ENCODE results near the gene GABRG2.

GABRG2 gene

DNA sequence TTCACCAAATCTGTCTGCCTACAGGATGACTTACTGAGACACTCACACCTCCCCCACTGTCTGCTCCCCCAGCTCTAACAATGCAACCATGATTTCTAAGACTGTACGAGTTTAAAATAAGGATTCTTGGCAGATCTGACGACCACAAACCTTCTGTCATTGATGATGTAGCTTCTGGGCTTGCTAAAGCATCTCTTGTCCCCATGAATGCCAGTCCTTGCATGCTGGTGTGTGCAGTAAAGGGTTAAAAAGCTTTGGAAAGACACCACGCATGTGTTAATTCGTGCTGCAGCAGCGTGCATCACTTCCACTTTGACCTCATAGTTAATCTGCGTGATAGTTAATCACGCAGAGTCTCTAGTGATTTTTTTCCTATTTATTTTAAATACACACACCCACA lies 411 bp upstream of the GABRG2 start:
- H3K4me3 ChIP-seq (ENCODE audit: low read depth, low read length) = no peak overlapping the region
- no peak for DNase-seq (ENCODE audit: low read depth)
- TF ChIP-seq, protein P1, sequence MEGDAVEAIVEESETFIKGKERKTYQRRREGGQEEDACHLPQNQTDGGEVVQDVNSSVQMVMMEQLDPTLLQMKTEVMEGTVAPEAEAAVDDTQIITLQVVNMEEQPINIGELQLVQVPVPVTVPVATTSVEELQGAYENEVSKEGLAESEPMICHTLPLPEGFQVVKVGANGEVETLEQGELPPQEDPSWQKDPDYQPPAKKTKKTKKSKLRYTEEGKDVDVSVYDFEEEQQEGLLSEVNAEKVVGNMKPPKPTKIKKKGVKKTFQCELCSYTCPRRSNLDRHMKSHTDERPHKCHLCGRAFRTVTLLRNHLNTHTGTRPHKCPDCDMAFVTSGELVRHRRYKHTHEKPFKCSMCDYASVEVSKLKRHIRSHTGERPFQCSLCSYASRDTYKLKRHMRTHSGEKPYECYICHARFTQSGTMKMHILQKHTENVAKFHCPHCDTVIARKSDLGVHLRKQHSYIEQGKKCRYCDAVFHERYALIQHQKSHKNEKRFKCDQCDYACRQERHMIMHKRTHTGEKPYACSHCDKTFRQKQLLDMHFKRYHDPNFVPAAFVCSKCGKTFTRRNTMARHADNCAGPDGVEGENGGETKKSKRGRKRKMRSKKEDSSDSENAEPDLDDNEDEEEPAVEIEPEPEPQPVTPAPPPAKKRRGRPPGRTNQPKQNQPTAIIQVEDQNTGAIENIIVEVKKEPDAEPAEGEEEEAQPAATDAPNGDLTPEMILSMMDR (IDR thresholded peaks at IDR 0.05; ENCODE audit: low read depth, low read length, missing control alignments) = no peak

DNA sequence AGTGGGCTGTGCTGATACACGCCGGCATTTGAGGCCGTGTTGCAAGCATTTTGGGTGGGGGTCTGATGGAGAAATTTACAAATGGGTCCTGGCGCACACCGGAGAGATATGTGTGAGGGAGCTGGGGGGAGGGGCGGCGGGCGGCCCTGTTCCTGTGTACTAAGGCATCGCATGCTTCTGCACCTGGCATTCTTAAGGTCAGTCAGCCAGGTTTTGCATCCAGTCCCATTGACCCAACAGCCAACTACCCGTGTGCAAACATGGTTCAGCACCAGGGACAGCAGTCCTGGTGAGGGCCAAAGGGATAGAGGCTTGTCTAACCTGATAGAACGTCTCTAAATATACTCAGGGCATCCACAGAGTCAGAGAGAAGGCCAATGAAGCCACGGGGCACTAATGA lies 839 bp downstream of the GABRG2 start:
- DNase-seq (ENCODE audit: low read depth) = no peak
- TF ChIP-seq, protein P1 (IDR thresholded peaks at IDR 0.05; ENCODE audit: low read depth, low read length, missing control alignments) = no peak
- H3K4me3 ChIP-seq (ENCODE audit: low read depth, low read length) = no peak overlapping the region

DNA sequence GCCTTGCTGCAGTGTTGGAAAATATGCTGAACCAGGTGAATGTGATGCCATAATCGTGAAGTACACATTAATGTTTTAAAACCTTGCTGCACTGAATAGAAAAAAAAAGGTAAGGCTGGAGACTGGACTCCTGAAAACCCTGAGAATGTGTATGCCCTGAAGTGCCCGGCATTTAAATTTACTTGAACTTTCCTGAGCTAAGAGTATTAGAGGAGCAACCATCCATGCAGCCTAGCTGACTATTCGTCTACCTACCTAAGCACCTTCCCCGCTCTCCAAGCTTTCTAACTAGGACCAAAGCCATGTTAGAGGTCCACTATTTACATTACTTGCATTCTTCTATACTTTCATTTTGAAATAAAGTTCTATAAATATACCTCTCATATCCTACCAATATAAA lies 1.4 kb downstream of the GABRG2 start:
- no peak overlapping the region for H3K4me3 ChIP-seq (ENCODE audit: low read depth, low read length)
- TF ChIP-seq, protein P1 (IDR thresholded peaks at IDR 0.05; ENCODE audit: low read depth, low read length, missing control alignments) = no peak

DNA sequence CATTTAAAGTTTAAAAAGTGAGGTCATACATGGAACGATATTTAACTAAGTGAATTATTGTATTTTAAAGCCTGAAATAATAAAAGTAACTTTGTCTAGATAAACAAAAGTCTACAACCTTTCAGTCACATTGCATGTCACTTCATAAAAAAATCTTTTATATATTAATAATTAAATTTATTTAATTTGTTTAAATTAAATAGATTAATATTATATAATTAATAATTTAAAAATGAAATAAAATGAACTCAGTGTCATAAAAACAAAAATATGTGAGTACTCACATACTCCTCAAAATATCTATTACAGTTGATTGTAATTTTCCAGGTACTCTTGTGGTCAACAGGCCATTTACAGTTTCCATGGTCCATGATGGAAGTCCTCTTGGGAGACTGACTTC lies 11.2 kb downstream of the GABRG2 start:
- H3K4me3 ChIP-seq (ENCODE audit: low read depth, low read length) = no peak overlapping the region
- DNase-seq (ENCODE audit: low read depth) = no peak
- TF ChIP-seq, protein P1 (IDR thresholded peaks at IDR 0.05; ENCODE audit: low read depth, low read length, missing control alignments) = no peak

More for the DNA sequence above, 1.4 kb downstream of the GABRG2 start:
- DNase-seq (ENCODE audit: low read depth) = no peak

DNA sequence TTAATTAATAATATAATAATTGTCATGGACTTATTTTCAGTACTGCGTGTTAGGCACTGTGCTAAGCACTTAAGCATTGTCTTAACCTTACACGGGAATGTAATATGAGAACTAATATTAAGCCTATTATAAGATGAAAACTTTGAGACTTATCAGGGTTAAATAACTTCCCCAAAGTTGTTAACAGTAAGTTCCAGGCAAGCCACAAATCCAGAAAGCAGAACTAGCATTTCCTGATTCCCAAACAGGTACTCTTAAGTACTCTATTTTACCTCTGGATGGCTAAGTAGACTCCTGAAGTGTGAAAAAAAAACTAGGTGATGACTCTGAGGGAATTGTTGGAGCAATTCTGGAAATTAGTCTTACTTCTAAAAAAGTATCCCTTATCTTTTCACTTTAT lies 23.8 kb downstream of the GABRG2 start:
- DNase-seq (ENCODE audit: low read depth) = no peak
- no peak overlapping the region for H3K4me3 ChIP-seq (ENCODE audit: low read depth, low read length)
- TF ChIP-seq, protein P1 (IDR thresholded peaks at IDR 0.05; ENCODE audit: low read depth, low read length, missing control alignments) = no peak

DNA sequence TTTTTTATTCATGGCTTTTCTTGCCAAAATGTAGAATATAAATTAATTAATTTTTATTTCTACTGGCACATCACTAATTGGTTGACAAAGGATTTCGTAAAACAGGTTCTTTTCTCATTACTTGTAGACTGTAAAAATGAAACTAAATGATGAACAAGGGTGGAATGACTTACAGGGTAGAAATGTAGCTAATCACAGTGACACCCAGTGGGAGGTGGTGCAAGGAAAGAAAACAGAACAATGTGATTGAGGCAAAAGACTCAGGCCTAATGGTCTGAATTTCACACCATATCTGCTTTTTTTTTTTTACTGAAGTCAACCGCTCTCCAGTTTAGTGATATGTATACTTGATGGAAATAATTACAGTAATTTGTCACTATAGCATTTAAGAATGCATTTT lies 28.9 kb downstream of the GABRG2 start:
- TF ChIP-seq, protein P1 (IDR thresholded peaks at IDR 0.05; ENCODE audit: low read depth, low read length, missing control alignments) = no peak
- no peak overlapping the region for H3K4me3 ChIP-seq (ENCODE audit: low read depth, low read length)
- DNase-seq (ENCODE audit: low read depth) = no peak

DNA sequence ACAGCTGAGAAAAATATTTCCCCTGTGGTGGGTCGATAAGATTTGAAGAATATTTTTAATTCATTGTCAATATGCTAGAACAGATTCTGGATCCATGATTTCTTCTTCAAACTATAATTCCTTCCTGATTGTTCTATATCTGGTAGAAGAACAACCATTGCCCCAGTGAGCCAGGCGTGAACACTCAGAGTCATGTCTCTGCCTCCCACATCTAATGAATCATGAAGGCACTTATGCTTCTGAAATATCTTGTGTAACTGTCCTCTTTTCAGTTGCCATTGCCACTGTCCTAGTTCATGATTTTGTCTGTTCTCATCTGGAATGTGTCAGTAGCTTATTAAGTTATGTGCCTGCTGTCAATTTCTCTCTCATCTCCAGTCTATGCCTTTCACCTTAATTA lies 40.0 kb downstream of the GABRG2 start:
- DNase-seq (ENCODE audit: low read depth) = no peak
- no peak overlapping the region for H3K4me3 ChIP-seq (ENCODE audit: low read depth, low read length)
- TF ChIP-seq, protein P1 (IDR thresholded peaks at IDR 0.05; ENCODE audit: low read depth, low read length, missing control alignments) = no peak

Data from GM12864 (cell line).